Esophagus squamous epithelium (tissue), 5 donors: ENCODE measurements around the gene RMND5B. TPM values are rescaled to one million over a fixed set of nuclear protein-coding genes. Genes with fewer than 3 reads are reported as not detected.

ENCODE experiments used
- DNase-seq: peaks from one replicate; lab custom pipeline; 2025; lab: John Stamatoyannopoulos, UW
- H3K27ac ChIP-seq, 4 donors: fragments of 200-600 bp; sonication (generic); one replicate each; pipeline ENCODE4 v1.5.1; 2016 to 2019; ENCODE audit warnings: mild to moderate bottlenecking in 1 of 4
- H3K27me3 ChIP-seq, 4 donors: fragments of 200-600 bp; sonication (generic); 1 replicate in 3 of 4; 2 replicates in 1 of 4; pipeline versions ENCODE4 v1.5.1 to v1.6.0; 2017 to 2021; ENCODE audit warnings: antibody characterized with exemption in 1 of 4
- H3K36me3 ChIP-seq, 3 donors: fragments of 200-600 bp; sonication (generic); one replicate each; pipeline ENCODE4 v1.5.1; 2016 to 2019
- H3K4me1 ChIP-seq, 3 donors: fragments of 200-600 bp; sonication (generic); one replicate each; pipeline ENCODE4 v1.5.1; 2017 to 2019
- H3K4me3 ChIP-seq, 4 donors: fragments of 200-600 bp; sonication (generic); 1 replicate in 3 of 4; 2 replicates in 1 of 4; pipeline ENCODE4 v1.5.1; 2016 to 2019; ENCODE audit warnings: mild to moderate bottlenecking in 2 of 4, moderate library complexity in 1 of 4
- H3K9me3 ChIP-seq, 3 donors: fragments of 200-600 bp; sonication (generic); one replicate each; pipeline ENCODE4 v1.5.1; 2016 to 2019
- POLR2A ChIP-seq, 4 donors: fragments of 450-650 bp; IDR thresholded peaks; one replicate each; pipeline ENCODE4 v1.6.1; 2017; ENCODE audit warnings: antibody characterized with exemption in 4 of 4, mild to moderate bottlenecking in 4 of 4, moderate library complexity in 3 of 4
- WGBS, 2 donors: methylation state at CpG; one replicate each; pipeline ENCODE4 v1.1.5; 2018; 5-methylcytosine and 5-hydroxymethylcytosine counted together
- intact Hi-C: fragments of 100-400 bp; cut with DNase I; formaldehyde crosslinking; loops from one replicate; pipeline ENCODE4 v1.15.0; 2022
- total RNA-seq, 4 donors: library from RNA; depleted of rRNA; stranded (reverse); fragments of >200 nt; gene quantifications; one replicate each; pipeline ENCODE4 v1.1.0, GENCODE V29; 2016
- TF ChIP-seq, protein P1 (sequence below), 6 experiments: fragments of 450-650 bp in 4 of 6; fragments of 200-600 bp in 2 of 6; sonication (generic) in 2 of 6; IDR thresholded peaks; one replicate each; pipeline ENCODE4 v1.5.1; 2016 to 2019; ENCODE audit warnings: antibody characterized with exemption in 6 of 6, mild to moderate bottlenecking in 4 of 6, moderate library complexity in 4 of 6
- donor health status: DM: yes; HTN: yes; CAD: no.

Gene RMND5B
- total RNA-seq, 4 donors from 2014 or later, result 43.9 to 88.1 (median 64.4) TPM

- no peak for TF ChIP-seq POLR2A (IDR thresholded peaks at IDR 0.05)
- Histone ChIP-seq H3K36me3 (no peaks in the 10 kb centered on the region), H3K27me3 (peaks cover 0 to 15% (median 0%) of the 10 kb centered on the region in 4 donors), H3K27ac (no peak overlapping the region), H3K4me3 (no peak overlapping the region), H3K9me3 (no peaks in the 10 kb centered on the region), H3K4me1 (peaks cover 0 to 26% (median 8%) of the 10 kb centered on the region in 3 donors)
- 28 to 66% methylated on average over 2 of the region's 2 CpGs for WGBS, 2 donors
- no peak for DNase-seq
- intact Hi-C loops, result no loop called here
These were observed 61.4 kb downstream of the RMND5B start for GRCh38 chr5:178192244-178192643.

- intact Hi-C loops, result no loop called here
- Histone ChIP-seq H3K9me3 (no peaks in the 10 kb centered on the region), H3K27ac (no peak overlapping the region), H3K36me3 (no peaks in the 10 kb centered on the region), H3K4me1 (peaks cover 0 to 26% (median 8%) of the 10 kb centered on the region in 3 donors), H3K27me3 (peaks cover 0 to 15% (median 0%) of the 10 kb centered on the region in 4 donors), H3K4me3 (no peak overlapping the region)
- TF ChIP-seq, protein P1, sequence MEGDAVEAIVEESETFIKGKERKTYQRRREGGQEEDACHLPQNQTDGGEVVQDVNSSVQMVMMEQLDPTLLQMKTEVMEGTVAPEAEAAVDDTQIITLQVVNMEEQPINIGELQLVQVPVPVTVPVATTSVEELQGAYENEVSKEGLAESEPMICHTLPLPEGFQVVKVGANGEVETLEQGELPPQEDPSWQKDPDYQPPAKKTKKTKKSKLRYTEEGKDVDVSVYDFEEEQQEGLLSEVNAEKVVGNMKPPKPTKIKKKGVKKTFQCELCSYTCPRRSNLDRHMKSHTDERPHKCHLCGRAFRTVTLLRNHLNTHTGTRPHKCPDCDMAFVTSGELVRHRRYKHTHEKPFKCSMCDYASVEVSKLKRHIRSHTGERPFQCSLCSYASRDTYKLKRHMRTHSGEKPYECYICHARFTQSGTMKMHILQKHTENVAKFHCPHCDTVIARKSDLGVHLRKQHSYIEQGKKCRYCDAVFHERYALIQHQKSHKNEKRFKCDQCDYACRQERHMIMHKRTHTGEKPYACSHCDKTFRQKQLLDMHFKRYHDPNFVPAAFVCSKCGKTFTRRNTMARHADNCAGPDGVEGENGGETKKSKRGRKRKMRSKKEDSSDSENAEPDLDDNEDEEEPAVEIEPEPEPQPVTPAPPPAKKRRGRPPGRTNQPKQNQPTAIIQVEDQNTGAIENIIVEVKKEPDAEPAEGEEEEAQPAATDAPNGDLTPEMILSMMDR (IDR thresholded peaks at IDR 0.05), result no peak
- no peak for TF ChIP-seq POLR2A (IDR thresholded peaks at IDR 0.05)
- 80 to 97% methylated on average over 5 to 7 of the region's 7 CpGs for WGBS, 2 donors
- no peak for DNase-seq
These were observed 62.0 kb downstream of the RMND5B start for GRCh38 chr5:178192787-178193186.

- no peak for DNase-seq
- Histone ChIP-seq H3K9me3 (no peaks in the 10 kb centered on the region), H3K4me3 (no peak overlapping the region), H3K27me3 (peaks cover 0 to 15% (median 0%) of the 10 kb centered on the region in 4 donors), H3K36me3 (no peaks in the 10 kb centered on the region), H3K4me1 (peaks cover 0 to 26% (median 8%) of the 10 kb centered on the region in 3 donors), H3K27ac (no peak overlapping the region)
- 45 to 48% methylated on average over 6 to 8 of the region's 8 CpGs for WGBS, 2 donors
- TF ChIP-seq, protein P1 (IDR thresholded peaks at IDR 0.05), result no peak
- TF ChIP-seq POLR2A (IDR thresholded peaks at IDR 0.05), result no peak
- intact Hi-C loops, result no loop called here
These were observed 62.5 kb downstream of the RMND5B start for GRCh38 chr5:178193251-178193809.

GRCh38 chr5:178194026-178194425 is 63.2 kb downstream of the RMND5B start:
- Histone ChIP-seq H3K27ac (no peak overlapping the region), H3K4me3 (no peak overlapping the region), H3K4me1 (peaks cover 0 to 26% (median 8%) of the 10 kb centered on the region in 3 donors), H3K9me3 (no peaks in the 10 kb centered on the region), H3K27me3 (peaks cover 0 to 15% (median 0%) of the 10 kb centered on the region in 4 donors), H3K36me3 (no peaks in the 10 kb centered on the region)
- intact Hi-C loops, result no loop called here
- no peak for TF ChIP-seq POLR2A (IDR thresholded peaks at IDR 0.05)
- TF ChIP-seq, protein P1 (IDR thresholded peaks at IDR 0.05), result no peak
- no peak for DNase-seq
- WGBS, 2 donors, result 13 to 33% methylated on average over 2 to 7 of the region's 7 CpGs

DNA sequence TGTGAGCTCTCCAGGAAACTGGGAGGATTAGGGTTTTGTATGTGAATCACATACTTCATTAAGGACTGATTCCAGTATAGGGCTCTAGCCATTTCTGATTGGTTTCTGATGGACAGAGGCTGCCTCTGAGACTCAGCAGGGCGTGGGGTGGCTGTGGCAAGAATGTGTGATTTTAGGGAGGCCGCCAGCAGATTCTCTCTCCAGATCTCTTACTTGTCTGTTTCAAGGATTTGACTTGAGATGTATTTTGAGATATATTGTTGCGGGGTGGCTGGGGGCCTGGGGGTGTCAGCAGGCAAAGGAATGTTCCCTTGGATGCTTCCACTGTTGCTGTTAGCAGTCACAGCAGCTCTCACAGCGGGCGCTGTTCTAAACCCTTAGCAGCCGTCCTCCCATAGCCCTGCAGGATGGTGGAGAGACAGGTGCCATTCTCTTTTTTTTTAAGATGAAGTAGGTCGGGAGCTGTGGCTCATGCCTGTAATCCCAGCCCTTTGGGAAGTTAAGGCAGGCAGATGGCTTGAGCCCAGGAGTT is 65.5 kb downstream of the RMND5B start:
- 62 to 86% methylated on average over 2 to 6 of the region's 7 CpGs for WGBS, 2 donors
- no peaks in the 10 kb centered on the region for H3K9me3 ChIP-seq
- no peak for DNase-seq
- intact Hi-C loops, result no loop called here
- no peaks in the 10 kb centered on the region for H3K36me3 ChIP-seq
- peaks cover 0 to 49% (median 17%) of the 10 kb centered on the region in 3 donors for H3K4me1 ChIP-seq
- no peak overlapping the region for H3K27ac ChIP-seq
- no peak for TF ChIP-seq POLR2A (IDR thresholded peaks at IDR 0.05)
- TF ChIP-seq, protein P1 (IDR thresholded peaks at IDR 0.05), result no peak
- H3K27me3 ChIP-seq, result peaks cover 0 to 15% (median 0%) of the 10 kb centered on the region in 4 donors
- no peak overlapping the region for H3K4me3 ChIP-seq
